Sciatic nerve (tissue), 2 donors: Measurements from ENCODE around the gene PLD6. TPM values are rescaled to one million over a fixed set of nuclear protein-coding genes. Genes with fewer than 3 reads are reported as not detected.
A peak's percentile ranks its signal among the peaks of the same experiment; 100 is the strongest.
"Not testable (repeated sequence)": the region's sequence is repeated elsewhere in the genome, so short reads cannot be mapped to it uniquely, and the experiment has no call there.

Experiments
- ATAC-seq: fragments of 200-7000 bp; cut with Tn5 transposase; one replicate; pipeline ENCODE4 v1.9.1; 2020; ENCODE audit warnings: mild to moderate bottlenecking, moderate library complexity
- DNase-seq: peaks from one replicate; pipeline ENCODE4 v3.0.0-alpha.2; 2020; ENCODE audit warnings: low spot score
- intact Hi-C: fragments of 100-400 bp; cut with DNase I; formaldehyde crosslinking; loops from one replicate; pipeline ENCODE4 v1.14.2; 2022
- total RNA-seq: library from RNA; stranded (reverse); fragmentation: NEBNext Ultra II Directional; extraction: Animal tissue kit (Norgen Biotek cat#: 25700); gene quantifications from one replicate; pipeline ENCODE4 v1.2.1, GENCODE V29; 2021
- donor health status: DM: no; HTN: no; CAD: no.
- donor health status: DM: no; HTN: no; CAD: no.

Gene PLD6, protein sequence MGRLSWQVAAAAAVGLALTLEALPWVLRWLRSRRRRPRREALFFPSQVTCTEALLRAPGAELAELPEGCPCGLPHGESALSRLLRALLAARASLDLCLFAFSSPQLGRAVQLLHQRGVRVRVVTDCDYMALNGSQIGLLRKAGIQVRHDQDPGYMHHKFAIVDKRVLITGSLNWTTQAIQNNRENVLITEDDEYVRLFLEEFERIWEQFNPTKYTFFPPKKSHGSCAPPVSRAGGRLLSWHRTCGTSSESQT
- total RNA-seq: 7.6 TPM

DNA sequence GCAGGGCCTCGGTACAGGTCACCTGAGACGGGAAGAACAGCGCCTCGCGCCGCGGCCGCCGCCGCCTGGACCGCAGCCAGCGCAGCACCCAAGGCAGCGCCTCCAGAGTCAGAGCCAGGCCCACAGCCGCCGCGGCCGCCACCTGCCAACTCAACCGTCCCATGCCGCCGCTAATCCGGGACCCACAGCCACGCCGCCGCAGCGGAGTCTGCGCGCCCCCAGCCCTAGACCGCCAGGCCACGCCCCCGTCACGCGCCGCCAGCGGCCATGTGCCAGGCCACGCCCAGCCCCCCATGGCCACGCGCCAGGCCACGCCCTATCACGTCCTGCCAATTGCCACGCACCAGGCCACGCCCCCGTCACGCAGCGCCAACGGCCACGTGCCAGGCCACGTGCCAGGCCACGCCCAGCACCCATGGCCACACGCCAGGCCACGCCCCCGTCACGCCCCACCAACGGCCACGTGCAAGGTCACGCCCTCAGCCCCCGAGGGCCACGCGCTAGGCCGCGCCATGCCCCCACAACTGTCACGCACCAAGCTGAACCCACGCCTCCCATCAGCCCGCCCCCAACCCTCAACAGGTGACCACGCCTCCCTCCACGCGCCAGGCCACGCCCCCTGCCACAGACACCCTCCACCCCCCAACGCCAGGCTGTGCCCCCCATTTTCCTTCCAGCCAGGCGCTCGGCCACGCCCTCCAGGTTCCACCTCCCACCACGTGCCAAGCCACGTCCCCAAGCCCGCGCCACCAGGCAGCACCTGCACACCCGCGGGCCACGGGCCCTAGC lies at the start of gene PLD6:
Gene PLD6 (minus strand): TSS at position 210 of the 789 bp plus-strand sequence. CDS start 47 bp downstream, at position 163.
- intact Hi-C loops: no loop called here
- DNase-seq: peak; percentile 90

GRCh38 chr17:17255689-17256088 lies 49.6 kb upstream of the PLD6 start:
- DNase-seq, intact Hi-C loops, ATAC-seq: not testable (repeated sequence)

More for the DNA sequence above, at the start of gene PLD6:
- peak; percentile 77 for ATAC-seq

GRCh38 chr17:17254036-17254435 lies 47.9 kb upstream of the PLD6 start:
- ATAC-seq (no peak), DNase-seq (no peak)
- intact Hi-C loops: no loop called here

GRCh38 chr17:17253406-17253805 lies 47.3 kb upstream of the PLD6 start:
- intact Hi-C loops: no loop called here
- DNase-seq: no peak
- ATAC-seq: no peak

DNA sequence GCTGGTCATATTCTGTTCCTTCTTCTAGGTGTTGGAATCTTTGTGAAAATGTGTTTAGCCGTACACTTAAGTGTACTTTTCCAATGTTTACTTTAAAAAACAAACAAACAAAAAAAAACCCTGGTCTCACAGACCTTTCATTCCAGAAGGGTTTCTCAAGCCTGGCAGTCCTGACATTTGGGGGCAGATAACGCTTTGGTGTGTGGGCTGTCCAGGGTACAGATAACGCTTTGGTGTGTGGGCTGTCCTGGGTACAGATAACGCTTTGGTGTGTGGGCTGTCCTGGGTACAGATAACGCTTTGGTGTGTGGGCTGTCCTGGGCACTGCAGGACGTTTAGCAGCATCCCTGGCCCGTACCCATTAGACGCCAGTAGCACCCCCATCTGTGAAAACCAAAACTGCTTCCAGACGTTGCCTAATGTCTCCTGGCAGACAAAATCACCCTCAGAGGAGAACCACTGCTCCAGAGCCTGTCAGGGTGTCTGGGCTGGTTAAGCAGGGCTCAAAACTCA lies 46.1 kb upstream of the PLD6 start:
- intact Hi-C loops: no loop called here
- DNase-seq: no peak
- ATAC-seq: no peak

- intact Hi-C loops: no loop called here
- no peak for DNase-seq
- ATAC-seq: no peak
Measured at GRCh38 chr17:17246879-17247278, 40.7 kb upstream of the PLD6 start.

- DNase-seq (no peak), ATAC-seq (no peak)
- intact Hi-C loops: no loop called here
Measured at GRCh38 chr17:17243163-17243562, 37.0 kb upstream of the PLD6 start.

DNA sequence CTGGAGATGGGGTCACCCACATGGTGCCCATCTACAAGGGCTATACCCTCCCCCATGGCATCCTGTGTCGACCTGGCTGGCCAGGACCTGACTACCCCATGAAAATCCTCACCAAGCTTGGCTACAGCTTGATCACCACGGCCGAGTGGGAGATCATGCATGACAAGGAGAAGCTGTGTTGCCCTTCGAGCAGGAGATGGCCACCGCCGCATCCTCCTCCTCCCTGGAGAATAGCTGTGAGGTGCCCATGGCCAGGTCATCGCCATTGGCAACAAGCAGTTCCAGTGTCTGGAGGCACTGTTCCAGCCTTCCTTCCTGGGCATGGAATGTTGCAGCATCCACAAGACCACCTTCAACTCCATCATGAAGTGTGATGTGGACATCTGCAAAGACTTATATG lies 36.1 kb upstream of the PLD6 start:
- intact Hi-C loops: no loop called here
- no peak for DNase-seq
- no peak for ATAC-seq

- no peak for ATAC-seq
- intact Hi-C loops: no loop called here
- no peak for DNase-seq
Measured at GRCh38 chr17:17241656-17242055, 35.5 kb upstream of the PLD6 start.

GRCh38 chr17:17239832-17240231 lies 33.7 kb upstream of the PLD6 start:
- DNase-seq: no peak
- intact Hi-C loops: no loop called here
- ATAC-seq: no peak

DNA sequence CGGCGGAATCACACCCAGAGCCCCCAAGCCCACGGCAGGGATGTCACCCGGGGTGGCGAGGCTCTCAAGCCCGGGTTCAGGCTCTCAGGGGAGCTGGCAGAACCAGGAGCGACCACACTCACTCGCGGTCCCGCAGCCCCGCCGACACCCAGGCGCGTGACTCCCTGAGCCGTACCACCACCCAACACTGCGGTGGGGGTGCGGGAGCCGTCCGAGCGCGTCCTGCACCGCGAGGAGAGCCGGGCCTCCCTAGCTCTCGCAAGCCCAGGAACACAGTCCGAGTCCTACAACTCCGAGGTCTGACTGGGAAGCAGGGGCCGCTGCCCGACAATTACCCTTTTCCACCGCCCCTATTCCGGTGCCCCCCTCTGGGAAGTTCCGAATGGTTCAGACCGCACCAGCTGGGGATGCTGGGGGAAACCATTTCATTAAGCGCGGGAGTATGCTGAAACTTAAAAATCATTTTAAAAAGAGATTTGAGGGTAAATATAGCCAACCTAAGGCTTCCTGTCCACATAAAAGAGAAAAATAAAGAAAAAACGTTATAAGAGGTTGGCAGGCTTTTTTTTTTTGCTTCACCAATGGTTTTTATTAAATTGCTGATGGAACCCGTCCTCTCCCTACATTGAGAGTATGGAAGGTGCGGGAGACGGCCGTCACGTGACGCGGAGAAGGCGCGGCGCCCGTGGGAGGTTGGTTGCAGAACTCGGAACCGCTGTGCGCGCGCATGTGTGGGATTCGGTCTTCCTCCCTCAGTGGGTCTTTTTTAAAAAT lies 31.1 kb upstream of the PLD6 start, which contains the start of gene FLCN:
Gene FLCN (minus strand): TSS at position 143 of the 774 bp plus-strand sequence. CDS start 9,031 bp downstream, outside the sequence.
- ATAC-seq (peak; percentile 97), DNase-seq (peak; percentile 96)
- intact Hi-C loops: no loop called here

GRCh38 chr17:17236295-17237025 lies 30.3 kb upstream of the PLD6 start:
- intact Hi-C loops: no loop called here
- peak; percentile 25 for ATAC-seq
- no peak for DNase-seq

DNA sequence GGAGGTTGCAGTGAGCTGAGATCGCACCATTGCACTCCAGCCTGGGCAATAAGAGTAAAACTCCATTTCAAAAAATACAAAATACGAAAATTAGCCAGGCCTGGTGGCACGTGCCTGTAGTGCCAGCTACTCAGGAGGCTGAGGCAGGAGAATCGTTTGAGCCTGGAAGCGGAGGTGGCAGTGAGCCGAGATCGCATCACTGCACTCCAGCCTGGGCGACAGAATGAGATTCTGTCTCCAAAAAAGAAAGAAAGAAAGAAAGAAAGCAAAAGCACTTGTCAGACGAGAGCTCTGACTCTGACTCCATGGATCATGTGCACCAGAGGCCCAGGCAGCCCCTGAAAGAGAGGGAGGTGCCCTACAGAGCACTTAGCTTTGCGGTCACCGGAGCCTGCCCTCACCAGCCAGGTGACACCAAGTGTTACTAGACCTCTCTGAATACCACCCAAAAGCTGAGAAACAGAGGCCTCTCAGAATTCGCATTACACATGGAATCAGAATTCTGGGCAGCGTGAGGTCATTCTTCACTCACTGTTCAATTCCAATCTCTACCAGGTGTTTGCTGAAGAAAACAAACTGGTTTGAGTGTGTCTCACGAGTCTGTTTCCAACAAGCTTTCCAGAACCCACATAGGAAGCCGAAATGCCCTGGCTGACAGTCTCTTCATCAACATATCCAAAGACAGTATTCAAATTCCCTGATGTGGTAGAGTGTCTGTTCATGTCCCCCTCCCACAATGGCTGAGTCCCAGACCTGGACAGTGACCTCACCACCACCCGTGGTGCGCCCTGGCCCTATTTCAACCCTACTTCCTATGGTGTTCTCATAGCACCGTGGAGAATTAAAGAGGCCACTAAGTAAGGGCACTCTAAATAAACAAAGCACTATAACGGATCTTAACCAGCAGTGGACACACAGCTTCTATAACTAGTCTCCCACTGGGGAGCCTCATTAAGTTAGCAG lies 29.4 kb upstream of the PLD6 start:
- intact Hi-C loops: no loop called here
- ATAC-seq (no peak), DNase-seq (no peak)

- no peak for DNase-seq
- intact Hi-C loops: no loop called here
- no peak for ATAC-seq
Measured at GRCh38 chr17:17232303-17232621, 26.1 kb upstream of the PLD6 start.

GRCh38 chr17:17231621-17232302 lies 25.6 kb upstream of the PLD6 start:
- no peak for ATAC-seq
- no peak for DNase-seq
- intact Hi-C loops: no loop called here

DNA sequence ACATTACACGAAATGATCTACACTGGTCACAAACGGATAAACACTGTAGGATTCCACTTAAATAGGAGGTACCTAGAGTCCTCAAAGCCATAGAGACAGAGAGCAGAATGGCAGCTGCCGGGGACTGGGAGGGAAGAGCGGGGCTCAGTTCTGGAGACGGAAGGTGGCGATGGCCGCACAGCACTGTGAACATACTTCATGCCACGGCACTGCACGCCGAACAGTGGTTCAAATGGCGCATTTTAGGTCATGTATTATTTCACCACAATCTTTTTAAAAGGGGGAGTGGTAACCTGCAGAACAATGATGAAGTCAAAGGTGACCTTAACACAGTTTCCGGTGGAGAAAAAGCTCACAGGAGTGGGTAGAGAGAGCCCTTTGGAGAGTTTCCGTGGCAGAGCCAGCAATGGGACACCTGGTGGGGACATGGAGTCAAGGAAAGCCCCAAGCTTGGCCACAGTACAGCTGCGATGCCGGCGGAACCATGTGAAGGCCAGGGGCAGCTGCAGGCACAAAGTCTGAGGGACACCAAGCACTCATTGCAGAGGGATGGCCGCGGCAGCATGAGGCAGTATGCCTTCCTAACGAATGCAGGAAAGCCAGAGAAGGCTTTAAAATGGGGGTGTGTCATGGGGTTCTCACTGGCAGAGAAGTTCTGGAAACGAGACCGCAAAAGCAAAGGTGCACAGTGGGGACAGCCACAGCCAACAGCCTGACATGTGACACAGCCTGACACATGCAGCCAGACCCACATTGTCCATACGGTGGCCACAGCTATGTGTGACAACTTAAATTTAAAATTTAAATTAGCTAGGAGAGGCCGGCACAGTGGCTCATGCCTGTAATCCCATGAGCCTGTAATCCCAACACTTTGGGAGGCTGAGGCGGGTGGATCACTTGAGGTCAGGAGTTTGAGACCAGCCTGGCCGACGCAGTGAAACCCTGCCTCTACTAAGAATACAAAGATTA lies 23.6 kb upstream of the PLD6 start:
- DNase-seq (no peak), ATAC-seq (no peak)
- intact Hi-C loops: no loop called here
